Heart left ventricle (tissue), 16 donors: ENCODE data around the gene CSNK2A3. TPM values are rescaled to one million over a fixed set of nuclear protein-coding genes. Genes with fewer than 3 reads are reported as not detected.

Source experiments
- ATAC-seq, 4 donors: fragments of 200-7000 bp; cut with Tn5 transposase; one replicate each; pipeline ENCODE4 v1.9.1; 2020 to 2022; ENCODE audit warnings: moderate library complexity in 4 of 4, mild to moderate bottlenecking in 3 of 4, moderate number of reproducible peaks in 1 of 4
- DNase-seq, 5 donors: peaks; one replicate each; pipeline ENCODE4 v3.0.0-alpha.2; 2020
- H3K27ac ChIP-seq, 12 donors: fragments of 200-600 bp; sonication (generic) in 4 of 12; one replicate each; pipeline versions ENCODE4 v1.5.0 to v1.8.0; 2016 to 2022; ENCODE audit warnings: mild to moderate bottlenecking in 2 of 12
- H3K27me3 ChIP-seq, 9 donors: fragments of 200-600 bp; sonication (generic) in 2 of 9; one replicate each; pipeline versions ENCODE4 v1.5.1 to v1.8.0; 2016 to 2022; ENCODE audit warnings: mild to moderate bottlenecking in 3 of 9
- H3K36me3 ChIP-seq, 9 donors: fragments of 200-600 bp; sonication (generic) in 2 of 9; one replicate each; pipeline versions ENCODE4 v1.5.0 to v1.8.0; 2018 to 2022; ENCODE audit warnings: mild to moderate bottlenecking in 2 of 9
- H3K4me1 ChIP-seq, 12 donors: fragments of 200-600 bp; sonication (generic) in 4 of 12; one replicate each; pipeline versions ENCODE4 v1.5.0 to v1.8.0; 2016 to 2022; ENCODE audit warnings: mild to moderate bottlenecking in 3 of 12
- H3K4me3 ChIP-seq, 12 donors: fragments of 200-600 bp; sonication (generic) in 4 of 12; one replicate each; pipeline versions ENCODE4 v1.5.0 to v1.8.0; 2017 to 2022; ENCODE audit warnings: mild to moderate bottlenecking in 9 of 12, moderate library complexity in 4 of 12
- H3K9me3 ChIP-seq, 12 donors: fragments of 200-600 bp; sonication (generic) in 4 of 12; one replicate each; pipeline versions ENCODE4 v1.5.0 to v1.8.0; 2016 to 2022; ENCODE audit warnings: mild to moderate bottlenecking in 1 of 12
- POLR2A ChIP-seq, 2 donors: fragments of 450-650 bp; IDR thresholded peaks; one replicate each; pipeline ENCODE4 v1.6.1; 2017; ENCODE audit warnings: antibody characterized with exemption in 2 of 2, mild to moderate bottlenecking in 2 of 2, moderate library complexity in 2 of 2
- WGBS, 4 donors: extraction: QIAGEN DNeasy Blood & Tissue Kit in 2 of 4; methylation state at CpG; one replicate each; pipeline versions ENCODE4 v1.1.5 to v1.1.7; 2013 to 2018; 5-methylcytosine and 5-hydroxymethylcytosine counted together
- intact Hi-C, 10 donors: fragments of 100-400 bp; cut with DNase I; formaldehyde crosslinking; loops; one replicate each; pipeline versions ENCODE4 v1.11.1 to v1.14.2; 2022
- polyA plus RNA-seq, 2 donors: library from polyadenylated mRNA; stranded (reverse); fragments of 200-250 nt; gene quantifications; one replicate each; pipeline ENCODE4 v1.2.3, GENCODE V29; 2013
- total RNA-seq, 9 donors: library from RNA; depleted of rRNA in 2 of 9; stranded (reverse); fragments of >200 nt in 2 of 9; fragmentation: NEBNext Ultra II Directional in 3 of 9; extraction: Animal tissue kit (Norgen Biotek cat#: 25700) in 3 of 9; gene quantifications; one replicate each; pipeline versions ENCODE4 v1.1.0 to v1.2.4, GENCODE V29; 2016 to 2023
- TF ChIP-seq, protein P1 (sequence below), 12 donors: fragments of 200-600 bp; sonication (generic) in 4 of 12; IDR thresholded peaks; one replicate each; pipeline versions ENCODE4 v1.5.0 to v1.8.0; 2018 to 2022; ENCODE audit warnings: antibody characterized with exemption in 12 of 12, mild to moderate bottlenecking in 5 of 12
- donor health status: ischemic (EF 13 %, LVEDD 7.1; RV severe dilation, severe dysfunction).
- donor health status: healthy with polysubstance abuse.
- donor health status: DM: no; HTN: yes; CAD: no.
- donor health status: DM: no; HTN: no; CAD: no.
- donor health status: ischemic (EF 25% LVEDD 6.9; RV normal size, moderate dysfunction).
- donor health status: ischemic (EF 25% LVEDD 5.7; RV mildly dilated, moderate dysfunction).
- donor health status: healthy.
- donor health status: DM: yes; HTN: yes; CAD: no.
- donor health status: ischemic (EF 35%, LVEDD 5.7; RV mildly dilated, moderate dysfunction).
- donor health status: nonischemic (EF 11% LVEDD 7.7; RV severe dilation, severe dysfunction).
- donor health status: DM: yes; HTN: yes; CAD: no.
- donor health status: PGD.
- donor health status: ischemic (EF 29% LVEDD 5.4; RV normal size, mild dysfunction).
- donor health status: nonischemic (EF 23%, LVEDD 6.1; RV moderate dilation, normal function).

The CSNK2A3 gene
- total and polyA plus RNA-seq, 11 donors: 0.34 to 2.1 (median 1.3) TPM

DNA sequence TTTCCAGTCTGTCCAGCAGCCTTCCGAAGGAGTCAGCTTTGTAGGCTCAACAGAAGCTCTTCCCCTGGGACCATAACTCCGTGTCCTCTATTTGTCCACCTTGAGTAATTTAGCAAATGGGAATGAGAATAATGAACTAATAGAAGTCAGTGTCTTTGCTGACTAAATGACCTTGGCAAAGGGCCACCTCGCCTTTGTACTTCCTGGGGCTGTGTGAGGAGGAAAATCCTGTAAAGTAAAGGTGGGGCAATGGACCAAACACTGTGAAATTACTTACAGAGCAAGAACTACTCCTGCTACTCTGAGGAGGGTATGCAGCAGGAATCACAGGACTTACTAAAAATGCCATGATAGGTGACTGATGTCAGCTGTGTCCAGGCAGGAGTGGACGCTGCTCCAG, 36.2 kb upstream of the CSNK2A3 start:
- no peaks in the 10 kb centered on the region for H3K9me3 ChIP-seq
- no peak overlapping the region for H3K4me3 ChIP-seq
- no peaks in the 10 kb centered on the region for H3K36me3 ChIP-seq
- H3K4me1 ChIP-seq: peaks cover 0 to 24% (median 11%) of the 10 kb centered on the region in 12 donors
- ATAC-seq: peak in 3 of 4 donors; percentile 29 to 52 (median 30)
- intact Hi-C loops: no loop called here
- TF ChIP-seq, protein P1, sequence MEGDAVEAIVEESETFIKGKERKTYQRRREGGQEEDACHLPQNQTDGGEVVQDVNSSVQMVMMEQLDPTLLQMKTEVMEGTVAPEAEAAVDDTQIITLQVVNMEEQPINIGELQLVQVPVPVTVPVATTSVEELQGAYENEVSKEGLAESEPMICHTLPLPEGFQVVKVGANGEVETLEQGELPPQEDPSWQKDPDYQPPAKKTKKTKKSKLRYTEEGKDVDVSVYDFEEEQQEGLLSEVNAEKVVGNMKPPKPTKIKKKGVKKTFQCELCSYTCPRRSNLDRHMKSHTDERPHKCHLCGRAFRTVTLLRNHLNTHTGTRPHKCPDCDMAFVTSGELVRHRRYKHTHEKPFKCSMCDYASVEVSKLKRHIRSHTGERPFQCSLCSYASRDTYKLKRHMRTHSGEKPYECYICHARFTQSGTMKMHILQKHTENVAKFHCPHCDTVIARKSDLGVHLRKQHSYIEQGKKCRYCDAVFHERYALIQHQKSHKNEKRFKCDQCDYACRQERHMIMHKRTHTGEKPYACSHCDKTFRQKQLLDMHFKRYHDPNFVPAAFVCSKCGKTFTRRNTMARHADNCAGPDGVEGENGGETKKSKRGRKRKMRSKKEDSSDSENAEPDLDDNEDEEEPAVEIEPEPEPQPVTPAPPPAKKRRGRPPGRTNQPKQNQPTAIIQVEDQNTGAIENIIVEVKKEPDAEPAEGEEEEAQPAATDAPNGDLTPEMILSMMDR (IDR thresholded peaks at IDR 0.05): no peak
- no peak for TF ChIP-seq POLR2A (IDR thresholded peaks at IDR 0.05)
- no peak overlapping the region for H3K27ac ChIP-seq
- DNase-seq: peak in 2 of 5 donors; percentile 35 to 42
- H3K27me3 ChIP-seq: no peaks in the 10 kb centered on the region
- 56 to 76% (median 62%) methylated on average over 4 of the region's 4 CpGs for WGBS, 4 donors

DNA sequence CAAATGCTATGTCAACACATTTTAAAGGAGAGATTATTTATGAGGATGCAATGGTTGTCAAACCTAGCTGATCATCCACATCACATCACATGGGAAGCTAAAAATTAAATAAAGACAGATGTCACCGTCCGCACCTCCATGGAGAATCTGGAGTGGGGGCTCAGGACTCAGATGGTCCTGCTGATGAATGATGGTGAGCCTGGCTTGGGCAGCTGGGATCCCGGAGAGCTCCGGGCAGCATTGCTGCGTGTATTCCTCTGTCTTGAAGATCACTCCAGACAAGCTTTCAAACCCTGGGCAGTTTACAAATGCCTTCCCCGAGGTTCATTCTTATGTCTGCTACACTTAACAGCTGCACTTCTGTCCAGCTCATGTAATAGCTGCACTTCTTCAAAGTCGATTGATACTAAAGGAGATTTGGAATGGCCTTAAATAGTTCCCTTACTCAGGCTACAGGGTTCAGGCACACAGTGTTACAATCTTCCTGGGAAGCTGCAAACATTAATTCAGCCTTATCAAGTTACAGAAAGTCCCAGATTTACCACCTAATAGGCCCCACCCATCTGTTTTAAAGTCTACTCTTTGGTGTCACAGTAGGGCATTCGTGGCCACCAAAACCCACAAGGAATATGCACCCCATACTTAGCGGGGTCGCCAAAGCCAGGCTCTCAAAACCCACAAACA, 34.7 kb upstream of the CSNK2A3 start:
- no peaks in the 10 kb centered on the region for H3K9me3 ChIP-seq
- DNase-seq (no peak), ATAC-seq (no peak)
- WGBS, 4 donors: 90 to 91% (median 90%) methylated on average over 10 of the region's 10 CpGs
- H3K36me3 ChIP-seq: no peaks in the 10 kb centered on the region
- TF ChIP-seq POLR2A (IDR thresholded peaks at IDR 0.05): no peak
- TF ChIP-seq, protein P1 (IDR thresholded peaks at IDR 0.05): no peak
- intact Hi-C loops: no loop called here
- H3K4me1 ChIP-seq: peaks cover 0 to 24% (median 11%) of the 10 kb centered on the region in 12 donors
- no peaks in the 10 kb centered on the region for H3K27me3 ChIP-seq
- no peak overlapping the region for H3K27ac ChIP-seq
- H3K4me3 ChIP-seq: no peak overlapping the region

DNA sequence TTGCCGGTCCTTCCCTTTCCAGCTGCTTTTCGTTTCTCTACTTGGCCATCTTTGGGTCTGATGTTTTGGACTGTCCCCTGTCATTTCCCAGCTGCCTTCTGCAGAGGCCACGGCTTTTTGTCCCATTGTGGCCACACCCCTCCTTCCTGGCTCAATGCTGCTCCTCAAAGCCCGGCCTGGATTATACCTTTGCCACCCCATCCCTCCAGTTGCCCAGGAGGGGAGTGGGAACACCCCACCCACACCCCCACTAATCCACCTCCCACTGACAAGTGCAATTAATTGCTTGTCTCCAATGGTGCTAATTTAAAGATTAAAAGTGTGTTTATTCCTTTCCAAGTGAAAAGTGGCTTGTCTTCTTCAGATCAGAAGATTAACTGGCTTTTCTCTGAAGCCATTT, 34.2 kb upstream of the CSNK2A3 start:
- intact Hi-C loops: no loop called here
- Histone ChIP-seq H3K27ac (no peak overlapping the region), H3K27me3 (no peaks in the 10 kb centered on the region), H3K9me3 (no peaks in the 10 kb centered on the region), H3K4me1 (peaks cover 0 to 24% (median 11%) of the 10 kb centered on the region in 12 donors), H3K4me3 (no peak overlapping the region), H3K36me3 (no peaks in the 10 kb centered on the region)
- ATAC-seq: no peak
- WGBS, 4 donors: 61 to 73% (median 69%) methylated on average over 4 of the region's 4 CpGs
- no peak for DNase-seq
- TF ChIP-seq, protein P1 (IDR thresholded peaks at IDR 0.05): no peak
- TF ChIP-seq POLR2A (IDR thresholded peaks at IDR 0.05): no peak

DNA sequence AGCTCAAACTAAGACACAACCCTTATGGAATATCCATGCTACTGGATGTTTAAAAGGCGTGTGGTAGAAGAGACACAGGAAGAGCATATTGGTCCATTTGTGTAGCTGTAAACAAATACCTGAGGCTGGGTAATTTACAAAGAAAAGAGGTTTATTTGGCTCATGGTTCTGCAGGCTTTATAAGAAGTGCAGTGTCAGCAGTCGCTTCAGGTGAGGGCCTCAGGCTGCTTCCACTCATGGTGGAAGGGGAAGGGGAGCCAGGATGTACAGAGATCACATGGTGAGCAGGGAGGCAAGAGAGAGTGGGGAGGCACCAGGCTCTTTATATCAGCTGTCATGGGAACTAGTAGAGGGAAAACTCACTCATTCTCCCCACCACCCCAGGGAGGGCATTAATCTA, 31.8 kb upstream of the CSNK2A3 start:
- Histone ChIP-seq H3K4me1 (peaks cover 0 to 13% (median 3%) of the 10 kb centered on the region in 12 donors), H3K36me3 (no peaks in the 10 kb centered on the region), H3K27me3 (no peaks in the 10 kb centered on the region), H3K9me3 (no peaks in the 10 kb centered on the region), H3K4me3 (no peak overlapping the region), H3K27ac (no peak overlapping the region)
- 95 to 98% (median 96%) methylated on average over 2 of the region's 2 CpGs for WGBS, 4 donors
- no peak for TF ChIP-seq POLR2A (IDR thresholded peaks at IDR 0.05)
- TF ChIP-seq, protein P1 (IDR thresholded peaks at IDR 0.05): no peak
- DNase-seq: no peak
- intact Hi-C loops: no loop called here
- ATAC-seq: no peak
